HUDEP-2 (cell line): Measurements from ENCODE around the gene IQCC.

Experiments
- DNase-seq, 76 experiments: peaks; one replicate each; lab custom pipeline; 2025; ENCODE audit not compliant: unreplicated experiment in 76 of 76; lab: John Stamatoyannopoulos, UW

The IQCC gene

GRCh38 chr1:32221980-32222755 is 16.7 kb downstream of the IQCC start, which contains the start of the genes EIF3I and TMEM234:
Gene EIF3I, plus strand, starts transcription at chr1:32222407. Its CDS starts 35 bp downstream, at chr1:32222442.
Gene TMEM234, minus strand, starts transcription at chr1:32222353. Its CDS starts 31 bp downstream, at chr1:32222322.
- peak in 73 of 76 experiments; percentile 24 to 89 (median 76) for DNase-seq

- no peak for DNase-seq
These were observed 18.2 kb downstream of the IQCC start for GRCh38 chr1:32223683-32224082.

- no peak for DNase-seq
These were observed 18.8 kb downstream of the IQCC start for GRCh38 chr1:32224285-32224684.

- DNase-seq = no peak
These were observed 23.3 kb downstream of the IQCC start for GRCh38 chr1:32228771-32229170.

- no peak for DNase-seq
These were observed 26.5 kb downstream of the IQCC start for GRCh38 chr1:32231843-32232432.

GRCh38 chr1:32232558-32233304 is 27.3 kb downstream of the IQCC start:
- no peak for DNase-seq

GRCh38 chr1:32234792-32235191 is 29.3 kb downstream of the IQCC start:
- DNase-seq = no peak

GRCh38 chr1:32239337-32239736 is 33.9 kb downstream of the IQCC start:
- DNase-seq = no peak

GRCh38 chr1:32239790-32240139 is 34.3 kb downstream of the IQCC start:
- no peak for DNase-seq

GRCh38 chr1:32240140-32240951 is 34.9 kb downstream of the IQCC start:
- peak in 41 of 76 experiments; percentile 11 to 61 (median 32) for DNase-seq

GRCh38 chr1:32241001-32241763 is 35.7 kb downstream of the IQCC start:
- DNase-seq = peak in 5 of 76 experiments; percentile 3 to 31 (median 9)

GRCh38 chr1:32242341-32242851 is 36.9 kb downstream of the IQCC start:
- peak in 2 of 76 experiments; percentile 6 to 8 for DNase-seq

- DNase-seq = no peak
These were observed 41.4 kb downstream of the IQCC start, which contains the start of gene FAM167B for GRCh38 chr1:32246888-32247273. Gene FAM167B, plus strand, starts transcription at chr1:32247222. Its CDS starts 200 bp downstream, at chr1:32247422.

- no peak for DNase-seq
These were observed 42.0 kb downstream of the IQCC start for GRCh38 chr1:32247452-32247851.

GRCh38 chr1:32247983-32248889 is 42.8 kb downstream of the IQCC start:
- DNase-seq = peak in 67 of 76 experiments; percentile 13 to 81 (median 57)

- DNase-seq = no peak
These were observed 44.5 kb downstream of the IQCC start for GRCh38 chr1:32249831-32250525.

- no peak for DNase-seq
These were observed 45.6 kb downstream of the IQCC start, which contains the start of gene LCK for GRCh38 chr1:32250893-32251716. Gene LCK, plus strand, starts transcription at chr1:32251265. Its CDS starts 23,065 bp downstream, at chr1:32274330.
